GM19438 (cell line): ENCODE measurements around the gene TSSC4.

Experiments used
- ATAC-seq: cut with Tn5 transposase; IDR thresholded peaks from one replicate; pipeline ENCODE4 v1.9.1; 2021; ENCODE audit warnings: low read depth; ENCODE audit not compliant: unreplicated experiment

TSSC4 gene

DNA sequence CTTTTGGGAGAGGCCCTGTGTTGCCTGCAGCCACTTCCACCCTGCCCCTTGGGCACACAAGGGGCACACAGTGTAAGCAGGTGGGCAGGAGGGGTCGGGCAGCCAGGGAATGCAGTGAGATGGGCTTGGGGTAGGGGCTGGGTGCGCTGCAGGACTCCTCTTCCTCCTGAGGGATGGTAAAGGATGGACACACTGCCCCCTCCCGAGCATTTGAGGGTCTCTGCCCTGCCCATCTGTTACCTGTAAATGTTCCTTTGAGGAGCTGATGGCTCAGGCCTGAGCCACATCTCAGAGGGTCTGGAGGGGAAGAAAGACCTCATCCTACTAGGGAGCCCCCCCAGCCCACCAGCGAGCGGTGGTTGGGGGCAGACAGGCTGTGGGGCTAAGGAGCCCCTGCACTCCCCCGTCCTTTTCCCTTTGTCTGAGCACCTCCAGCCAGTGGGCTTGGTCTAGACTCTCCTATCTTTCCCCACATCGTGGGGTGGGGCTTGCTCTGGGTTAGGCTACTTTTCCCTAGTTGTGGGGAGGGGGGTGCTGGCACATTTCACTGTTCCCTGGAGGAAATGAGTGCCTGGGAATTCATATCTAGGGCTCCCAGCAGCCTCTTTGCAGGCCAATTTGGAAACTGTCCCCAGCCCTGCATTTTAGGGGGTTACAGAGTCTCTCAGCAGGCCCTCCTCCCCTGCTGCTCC is 1.7 kb upstream of the TSSC4 start:
- ATAC-seq = no peak

- ATAC-seq = peak; percentile 1
Measured at GRCh38 chr11:2399488-2400068, 972 bp upstream of the TSSC4 start.

DNA sequence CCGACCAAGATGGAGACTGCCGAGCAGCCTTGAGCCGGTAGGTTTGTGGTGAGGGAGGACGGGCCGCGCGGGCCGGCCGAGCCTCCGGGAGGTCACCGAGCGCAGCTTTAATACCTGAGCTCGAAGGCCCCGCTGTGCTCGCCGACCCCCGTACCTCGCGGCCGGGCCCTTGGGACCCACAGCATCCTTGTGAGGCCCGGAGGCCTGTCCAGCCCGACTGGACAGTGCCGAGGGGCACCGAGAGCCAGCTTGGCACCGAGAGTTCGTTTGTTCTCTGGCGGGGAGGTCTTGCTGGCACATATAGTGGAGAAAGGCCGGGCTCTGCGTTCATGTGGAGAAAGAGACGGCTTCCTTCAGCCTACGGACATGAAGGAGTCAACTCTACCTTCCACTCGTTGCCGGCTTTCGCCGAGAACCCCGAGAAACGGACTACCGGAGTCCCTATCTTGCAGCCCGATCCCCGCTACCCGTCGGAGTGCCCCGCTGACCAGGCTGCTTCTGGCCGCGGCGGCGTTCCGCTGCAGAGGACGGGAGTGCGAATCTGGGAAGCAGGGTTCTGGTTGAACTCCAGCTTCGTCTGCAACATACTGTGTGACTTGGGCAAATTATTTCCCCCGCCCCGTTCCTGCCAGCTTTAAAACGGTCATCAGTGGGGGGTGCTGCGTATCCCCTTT is 349 bp downstream of the TSSC4 start:
- peak; percentile 4 for ATAC-seq

- ATAC-seq = no peak
Measured at GRCh38 chr11:2401436-2401984, 960 bp downstream of the TSSC4 start.

DNA sequence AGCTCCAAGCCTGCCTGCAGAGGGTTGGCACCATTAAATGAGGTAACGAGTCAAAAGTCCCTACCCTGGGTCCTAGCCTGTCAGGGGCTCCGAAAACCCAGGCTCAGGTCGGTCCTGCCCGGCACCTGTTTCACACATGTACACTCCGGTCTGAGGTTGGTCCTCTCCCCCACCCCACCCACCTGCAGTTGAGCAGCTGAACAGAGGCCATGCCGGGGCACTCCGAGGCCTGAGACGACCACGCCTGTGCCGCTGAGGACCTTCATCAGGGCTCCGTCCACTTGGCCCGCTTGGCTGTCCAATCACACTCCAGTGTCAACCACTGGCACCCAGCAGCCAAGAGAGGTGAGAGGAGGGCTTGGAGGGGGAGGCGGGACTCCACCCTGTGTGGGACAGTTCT is 1.6 kb downstream of the TSSC4 start:
- ATAC-seq = no peak

DNA sequence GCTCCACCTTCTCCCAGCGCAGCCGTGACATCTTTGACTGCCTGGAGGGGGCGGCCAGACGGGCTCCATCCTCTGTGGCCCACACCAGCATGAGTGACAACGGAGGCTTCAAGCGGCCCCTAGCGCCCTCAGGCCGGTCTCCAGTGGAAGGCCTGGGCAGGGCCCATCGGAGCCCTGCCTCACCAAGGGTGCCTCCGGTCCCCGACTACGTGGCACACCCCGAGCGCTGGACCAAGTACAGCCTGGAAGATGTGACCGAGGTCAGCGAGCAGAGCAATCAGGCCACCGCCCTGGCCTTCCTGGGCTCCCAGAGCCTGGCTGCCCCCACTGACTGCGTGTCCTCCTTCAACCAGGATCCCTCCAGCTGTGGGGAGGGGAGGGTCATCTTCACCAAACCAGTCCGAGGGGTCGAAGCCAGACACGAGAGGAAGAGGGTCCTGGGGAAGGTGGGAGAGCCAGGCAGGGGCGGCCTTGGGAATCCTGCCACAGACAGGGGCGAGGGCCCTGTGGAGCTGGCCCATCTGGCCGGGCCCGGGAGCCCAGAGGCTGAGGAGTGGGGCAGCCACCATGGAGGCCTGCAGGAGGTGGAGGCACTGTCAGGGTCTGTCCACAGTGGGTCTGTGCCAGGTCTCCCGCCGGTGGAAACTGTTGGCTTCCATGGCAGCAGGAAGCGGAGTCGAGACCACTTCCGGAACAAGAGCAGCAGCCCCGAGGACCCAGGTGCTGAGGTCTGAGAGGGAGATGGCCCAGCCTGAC is 2.5 kb downstream of the TSSC4 start:
- ATAC-seq = no peak

- ATAC-seq = no peak
Measured at GRCh38 chr11:2404735-2405196, 4.2 kb downstream of the TSSC4 start.

- no peak for ATAC-seq
Measured at GRCh38 chr11:2406451-2406850, 5.9 kb downstream of the TSSC4 start.

DNA sequence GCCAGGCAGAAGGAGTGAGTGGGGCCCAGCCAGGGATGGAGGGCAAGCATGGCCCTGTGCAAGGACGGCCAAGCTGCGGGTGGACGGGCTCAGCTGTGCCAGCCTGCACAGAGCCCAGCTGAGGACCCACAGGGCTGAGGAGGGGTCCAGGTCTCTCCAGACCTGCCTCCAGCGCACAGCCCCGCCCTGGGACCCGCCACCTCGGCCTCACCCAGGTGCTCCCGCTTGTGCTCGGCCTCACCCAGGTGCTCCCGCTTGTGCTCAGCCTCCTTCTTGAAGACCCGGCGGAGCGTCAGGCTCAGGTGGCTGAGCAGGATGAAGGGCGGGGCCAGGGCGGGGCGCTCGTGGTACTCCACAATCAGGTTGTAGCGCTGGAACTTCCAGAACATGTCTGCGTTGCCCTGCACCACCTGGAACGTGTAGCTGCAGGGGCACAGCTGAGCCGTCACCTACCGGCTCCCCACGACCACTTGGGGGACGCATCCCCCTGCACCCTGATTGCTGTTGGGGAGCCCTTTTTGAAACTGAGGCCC is 6.4 kb downstream of the TSSC4 start:
- no peak for ATAC-seq

DNA sequence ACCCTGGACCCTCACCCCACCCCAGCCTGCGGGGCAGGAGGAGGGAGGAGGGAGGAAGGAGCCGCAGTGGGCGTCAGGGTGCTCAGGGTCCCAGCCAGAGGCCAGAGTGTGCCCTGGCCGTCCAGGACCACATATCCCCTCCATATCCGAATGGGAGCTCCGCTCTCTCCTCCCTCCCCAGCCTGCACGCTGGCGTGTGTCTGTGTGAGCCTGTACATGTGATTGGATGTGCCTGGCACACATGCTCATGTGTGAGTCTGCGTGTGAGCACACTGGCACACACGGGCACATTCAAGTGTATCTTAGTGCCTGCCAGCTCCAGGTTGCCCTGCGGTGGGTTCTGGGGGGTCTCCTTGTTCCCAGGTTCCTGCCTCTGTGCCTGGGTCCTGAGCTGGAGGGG is 8.1 kb downstream of the TSSC4 start:
- ATAC-seq = no peak

- ATAC-seq = no peak
Measured at GRCh38 chr11:2409126-2409525, 8.6 kb downstream of the TSSC4 start.

DNA sequence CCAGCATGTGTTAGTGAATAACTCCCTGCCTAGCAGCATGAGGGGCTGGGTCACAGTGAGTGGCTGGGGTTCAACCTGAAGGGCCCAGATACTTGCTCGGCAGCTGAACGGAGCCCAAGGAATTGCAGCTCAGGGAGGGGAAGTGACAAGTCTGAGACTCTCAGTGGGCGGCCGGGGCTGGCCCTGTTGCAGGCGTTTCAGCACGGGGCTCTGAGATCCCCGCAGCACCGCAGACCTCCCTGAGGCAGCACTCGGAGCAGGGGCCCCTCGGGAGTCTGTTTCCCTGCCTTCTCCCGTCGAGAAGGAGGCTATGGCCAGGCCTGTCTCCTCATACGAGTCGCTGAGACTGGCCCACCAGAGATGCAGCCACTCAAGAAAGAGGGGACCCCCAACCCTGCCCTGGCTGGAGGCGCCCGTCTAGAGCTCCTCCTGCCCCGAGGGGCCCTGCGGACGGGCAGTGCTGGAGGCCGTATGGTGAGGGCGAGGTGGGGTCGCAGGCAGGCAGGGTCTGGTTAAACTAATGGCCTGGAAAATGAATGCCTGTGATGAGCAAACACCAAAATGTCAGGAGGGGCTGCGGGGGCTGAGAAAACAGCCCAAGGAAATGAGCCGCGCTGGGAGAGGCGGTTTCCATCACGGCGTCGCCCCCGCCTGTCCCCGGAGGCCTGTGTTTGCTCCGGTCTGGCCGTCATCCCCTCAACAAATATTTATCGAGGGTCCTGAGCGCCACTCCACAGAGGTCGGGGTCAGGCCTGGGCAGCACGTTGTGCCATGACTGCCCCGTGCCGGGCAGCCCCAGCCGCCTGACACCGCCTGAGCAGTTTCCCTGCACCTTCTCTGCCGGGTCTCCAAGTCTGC is 9.3 kb downstream of the TSSC4 start:
- ATAC-seq = no peak

DNA sequence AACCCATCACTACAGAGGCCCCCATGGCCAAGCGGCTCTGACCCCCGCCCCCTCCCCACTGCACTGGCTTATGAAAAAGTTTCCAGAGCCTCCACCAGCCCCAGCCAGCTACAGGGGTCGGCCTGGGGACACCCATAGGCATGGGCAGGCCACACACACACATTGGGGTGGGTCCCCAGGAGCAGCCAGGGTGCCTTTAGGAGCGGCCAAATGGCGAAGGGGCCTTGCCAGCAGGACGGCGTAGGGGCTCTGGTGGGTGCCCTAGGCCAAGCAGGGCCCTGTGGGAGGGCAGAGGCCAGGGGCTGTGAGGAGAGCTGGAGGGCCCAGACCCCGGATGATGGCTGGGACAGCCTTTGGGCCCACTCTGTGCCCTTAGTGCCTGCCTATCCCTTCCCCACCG is 10.1 kb downstream of the TSSC4 start:
- ATAC-seq = no peak

GRCh38 chr11:2411446-2412305 is 11.1 kb downstream of the TSSC4 start:
- no peak for ATAC-seq

- ATAC-seq = no peak
Measured at GRCh38 chr11:2412323-2412722, 11.8 kb downstream of the TSSC4 start.

- no peak for ATAC-seq
Measured at GRCh38 chr11:2413742-2414579, 13.4 kb downstream of the TSSC4 start.

GRCh38 chr11:2414616-2415015 is 14.1 kb downstream of the TSSC4 start:
- no peak for ATAC-seq

DNA sequence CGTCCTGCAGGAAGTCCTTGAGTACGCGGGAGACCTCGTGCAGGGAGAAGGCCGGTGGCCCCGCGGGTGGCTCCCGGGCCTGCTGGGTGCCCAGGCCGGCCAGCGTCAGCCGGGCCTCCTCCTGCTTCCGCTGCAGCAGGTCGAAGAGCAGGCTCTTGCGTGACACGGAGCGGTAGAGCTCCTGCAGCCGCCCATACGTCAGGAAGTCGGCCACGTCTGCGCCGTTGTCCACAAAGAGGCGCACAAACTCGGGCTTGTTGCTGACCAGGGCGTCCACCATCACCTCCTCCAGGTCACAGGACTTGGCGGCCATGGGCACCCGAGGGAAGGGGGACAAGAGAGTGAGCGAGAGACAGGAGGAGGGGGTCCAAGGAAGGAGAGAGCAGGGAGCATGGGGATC is 14.6 kb downstream of the TSSC4 start:
- ATAC-seq = no peak
